Cerebellar nuclear complex (tissue), 1 donor: Measurements from ENCODE around the gene NTRK2.

ENCODE experiments used
- DNase-seq, 2 experiments: peaks; one replicate each; lab custom pipeline; 2025; lab: John Stamatoyannopoulos, UW

Gene NTRK2

GRCh38 chr9:84780385-84780784 lies 110.9 kb downstream of the NTRK2 start:
- DNase-seq: no peak

- DNase-seq: no peak
These were observed 111.9 kb downstream of the NTRK2 start for GRCh38 chr9:84781458-84781857.

GRCh38 chr9:84781931-84782866 lies 112.7 kb downstream of the NTRK2 start:
- DNase-seq: no peak

GRCh38 chr9:84785792-84786547 lies 116.4 kb downstream of the NTRK2 start:
- DNase-seq: no peak

GRCh38 chr9:84788803-84789462 lies 119.4 kb downstream of the NTRK2 start:
- peak; percentile 91 to 94 for DNase-seq

GRCh38 chr9:84789463-84789830 lies 119.9 kb downstream of the NTRK2 start:
- no peak for DNase-seq

GRCh38 chr9:84791643-84792042 lies 122.1 kb downstream of the NTRK2 start:
- no peak for DNase-seq

GRCh38 chr9:84793251-84793650 lies 123.7 kb downstream of the NTRK2 start:
- DNase-seq: peak in 1 of 2 experiments; percentile 21

GRCh38 chr9:84794981-84795637 lies 125.6 kb downstream of the NTRK2 start:
- no peak for DNase-seq

- no peak for DNase-seq
These were observed 126.9 kb downstream of the NTRK2 start for GRCh38 chr9:84796404-84796803.

GRCh38 chr9:84799251-84799650 lies 129.7 kb downstream of the NTRK2 start:
- peak; percentile 51 to 92 for DNase-seq

GRCh38 chr9:84804951-84805694 lies 135.6 kb downstream of the NTRK2 start:
- no peak for DNase-seq

GRCh38 chr9:84807431-84807830 lies 137.9 kb downstream of the NTRK2 start:
- no peak for DNase-seq

- no peak for DNase-seq
These were observed 138.4 kb downstream of the NTRK2 start for GRCh38 chr9:84807870-84808390.

GRCh38 chr9:84808416-84808815 lies 138.9 kb downstream of the NTRK2 start:
- no peak for DNase-seq

GRCh38 chr9:84811072-84811750 lies 141.7 kb downstream of the NTRK2 start:
- DNase-seq: no peak

GRCh38 chr9:84811751-84812074 lies 142.2 kb downstream of the NTRK2 start:
- no peak for DNase-seq

- DNase-seq: no peak
These were observed 142.8 kb downstream of the NTRK2 start for GRCh38 chr9:84812355-84812754.

- no peak for DNase-seq
These were observed 143.3 kb downstream of the NTRK2 start for GRCh38 chr9:84812847-84813246.

- no peak for DNase-seq
These were observed 146.0 kb downstream of the NTRK2 start for GRCh38 chr9:84815554-84815953.

GRCh38 chr9:84817038-84817437 lies 147.5 kb downstream of the NTRK2 start:
- no peak for DNase-seq
